ENCODE measurements around the gene CHRDL2.

GRCh38 chr11:74749965-74750296, 18.7 kb upstream of the CHRDL2 start:
- TF ChIP-seq CTCF (IDR thresholded peaks at IDR 0.05; ENCODE audit: low read length) (no peak), EZH2 (optimal IDR thresholded peaks at IDR 0.05; ENCODE audit: low read depth, low read length) (no peak)

Data from MM.1S (cell line).